ENCODE measurements around the gene SAP30. TPM values are rescaled to one million over a fixed set of nuclear protein-coding genes. Genes with fewer than 3 reads are reported as not detected.

SAP30 gene
- total RNA-seq, 1 experiment from 2014 or later = 13.5 TPM

- Histone ChIP-seq H3K4me1 (ENCODE audit: insufficient read depth, low read length) (no peaks in the 10 kb centered on the region), H3K56ac (ENCODE audit: insufficient read length, low read depth, low read length) (no peak overlapping the region), H2BK5ac (ENCODE audit: insufficient read length, low read length) (no peak overlapping the region), H3K23me2 (ENCODE audit: insufficient read length, low read depth, low read length, poor library complexity, severe bottlenecking) (no peaks in the 10 kb centered on the region), H3K14ac (ENCODE audit: insufficient read depth, low read length) (no peak overlapping the region), H3K4me2 (ENCODE audit: insufficient read depth, insufficient read length, low read length) (no peak overlapping the region), H4K8ac (replicated peaks; ENCODE audit: insufficient read length, low read depth, low read length) (no peak overlapping the region), H2BK15ac (ENCODE audit: low read depth, low read length) (no peak overlapping the region), H3K4ac (ENCODE audit: low read depth, low read length) (no peak overlapping the region), H2BK12ac (ENCODE audit: insufficient read length, low read depth, low read length) (no peak overlapping the region), H2BK120ac (ENCODE audit: low read depth, low read length, poor library complexity, severe bottlenecking) (no peak overlapping the region), H2AFZ (ENCODE audit: low read length) (no peak overlapping the region), H3K9me3 (ENCODE audit: control insufficient read depth, low read depth, low read length) (no peaks in the 10 kb centered on the region), H3K79me1 (ENCODE audit: insufficient read depth, low read depth, low read length, poor library complexity, severe bottlenecking) (no peaks in the 10 kb centered on the region), H2AK5ac (ENCODE audit: insufficient read length, low read length) (no peak overlapping the region), H3K27me3 (ENCODE audit: insufficient read depth, low read length) (no peaks in the 10 kb centered on the region), H3T11ph (ENCODE audit: low read length) (no peak overlapping the region), H4K5ac (ENCODE audit: insufficient read length, low read depth, low read length) (no peak overlapping the region), H3K27ac (ENCODE audit: insufficient read length, low read depth, low read length) (no peak overlapping the region), H4K91ac (ENCODE audit: insufficient read length, low read depth, low read length) (no peak overlapping the region), H3K9ac (ENCODE audit: extremely low read depth, insufficient read length, low read length) (no peak overlapping the region), H4K20me1 (ENCODE audit: control insufficient read depth, insufficient read depth, insufficient read length) (no peaks in the 10 kb centered on the region), H3K23ac (ENCODE audit: insufficient read length, low read depth, low read length) (no peak overlapping the region), H3K79me2 (ENCODE audit: insufficient read depth, low read length) (no peaks in the 10 kb centered on the region), H3K18ac (ENCODE audit: insufficient read length, low read depth, low read length) (no peak overlapping the region), H2BK20ac (ENCODE audit: low read depth, low read length, poor library complexity, severe bottlenecking) (no peak overlapping the region)
- H3K4me1 Mint-ChIP-seq = no peaks in the 10 kb centered on the region
- no peak for DNase-seq
- no peak overlapping the region for H3K27ac Mint-ChIP-seq
- H3K4me3 Mint-ChIP-seq = no peak overlapping the region
- no peaks in the 10 kb centered on the region for H3K9me3 Mint-ChIP-seq
- no peaks in the 10 kb centered on the region for H3K36me3 Mint-ChIP-seq (ENCODE audit: insufficient read depth in 1 of 3, low read depth in 3 of 3)
- H3K27me3 Mint-ChIP-seq (ENCODE audit: low read depth) = peaks cover 1% of the 10 kb centered on the region; the same call in 1 of the 2 replicates
- no peak for TF ChIP-seq CTCF (conservative IDR thresholded peaks at IDR 0.05)
Observed at GRCh38 chr4:173417833-173418232, 47.1 kb downstream of the SAP30 start.
